GM21528 (cell line): ENCODE data around the gene ZFAND3.

Source experiments
- ATAC-seq: cut with Tn5 transposase; IDR thresholded peaks from one replicate; pipeline ENCODE4 v1.9.1; 2021; ENCODE audit warnings: mild to moderate bottlenecking, moderate library complexity; ENCODE audit not compliant: unreplicated experiment, low FRiP score

The ZFAND3 gene

GRCh38 chr6:38192487-38192886 lies 373.0 kb downstream of the ZFAND3 start:
- no peak for ATAC-seq

GRCh38 chr6:38193051-38193450 lies 373.5 kb downstream of the ZFAND3 start:
- no peak for ATAC-seq

- ATAC-seq, result no peak
These were observed 374.2 kb downstream of the ZFAND3 start for GRCh38 chr6:38193481-38194281.

- no peak for ATAC-seq
These were observed 374.7 kb downstream of the ZFAND3 start for GRCh38 chr6:38194282-38194572.

- no peak for ATAC-seq
These were observed 375.1 kb downstream of the ZFAND3 start for GRCh38 chr6:38194589-38194988.

- no peak for ATAC-seq
These were observed 375.6 kb downstream of the ZFAND3 start for GRCh38 chr6:38195113-38195635.

GRCh38 chr6:38198219-38198618 lies 378.7 kb downstream of the ZFAND3 start:
- ATAC-seq, result no peak
